ENCODE measurements around the gene CAPN2.

CAPN2 gene

GRCh38 chr1:223747838-223748335, 35.5 kb downstream of the CAPN2 start:
- TF ChIP-seq CTCF (IDR thresholded peaks at IDR 0.05; ENCODE audit: low read depth, low read length), result no peak
- DNase-seq (ENCODE audit: extremely low read depth, low read depth), result no peak

- TF ChIP-seq CTCF (IDR thresholded peaks at IDR 0.05; ENCODE audit: low read depth, low read length), result no peak
- DNase-seq (ENCODE audit: extremely low read depth, low read depth), result no peak
These were observed 36.0 kb downstream of the CAPN2 start for GRCh38 chr1:223748405-223748772.

- DNase-seq (ENCODE audit: extremely low read depth, low read depth), result no peak
- peak; percentile 83 for TF ChIP-seq CTCF (IDR thresholded peaks at IDR 0.05; ENCODE audit: low read depth, low read length)
These were observed 36.7 kb downstream of the CAPN2 start for GRCh38 chr1:223748773-223749733.

- no peak for DNase-seq (ENCODE audit: extremely low read depth, low read depth)
- TF ChIP-seq CTCF (IDR thresholded peaks at IDR 0.05; ENCODE audit: low read depth, low read length), result no peak
These were observed 38.6 kb downstream of the CAPN2 start for GRCh38 chr1:223750730-223751570.

GRCh38 chr1:223751696-223752095, 39.4 kb downstream of the CAPN2 start:
- no peak for TF ChIP-seq CTCF (IDR thresholded peaks at IDR 0.05; ENCODE audit: low read depth, low read length)
- no peak for DNase-seq (ENCODE audit: extremely low read depth, low read depth)

- no peak for TF ChIP-seq CTCF (IDR thresholded peaks at IDR 0.05; ENCODE audit: low read depth, low read length)
- DNase-seq (ENCODE audit: extremely low read depth, low read depth), result no peak
These were observed 40.6 kb downstream of the CAPN2 start for GRCh38 chr1:223752721-223753515.

Data from AG09319 (cell line).